Measurements from ENCODE around the gene DNAAF2. TPM values are rescaled to one million over a fixed set of nuclear protein-coding genes. Genes with fewer than 3 reads are reported as not detected.
"Not testable (repeated sequence)": the region's sequence is repeated elsewhere in the genome, so short reads cannot be mapped to it uniquely, and the experiment has no call there.

The DNAAF2 gene, protein sequence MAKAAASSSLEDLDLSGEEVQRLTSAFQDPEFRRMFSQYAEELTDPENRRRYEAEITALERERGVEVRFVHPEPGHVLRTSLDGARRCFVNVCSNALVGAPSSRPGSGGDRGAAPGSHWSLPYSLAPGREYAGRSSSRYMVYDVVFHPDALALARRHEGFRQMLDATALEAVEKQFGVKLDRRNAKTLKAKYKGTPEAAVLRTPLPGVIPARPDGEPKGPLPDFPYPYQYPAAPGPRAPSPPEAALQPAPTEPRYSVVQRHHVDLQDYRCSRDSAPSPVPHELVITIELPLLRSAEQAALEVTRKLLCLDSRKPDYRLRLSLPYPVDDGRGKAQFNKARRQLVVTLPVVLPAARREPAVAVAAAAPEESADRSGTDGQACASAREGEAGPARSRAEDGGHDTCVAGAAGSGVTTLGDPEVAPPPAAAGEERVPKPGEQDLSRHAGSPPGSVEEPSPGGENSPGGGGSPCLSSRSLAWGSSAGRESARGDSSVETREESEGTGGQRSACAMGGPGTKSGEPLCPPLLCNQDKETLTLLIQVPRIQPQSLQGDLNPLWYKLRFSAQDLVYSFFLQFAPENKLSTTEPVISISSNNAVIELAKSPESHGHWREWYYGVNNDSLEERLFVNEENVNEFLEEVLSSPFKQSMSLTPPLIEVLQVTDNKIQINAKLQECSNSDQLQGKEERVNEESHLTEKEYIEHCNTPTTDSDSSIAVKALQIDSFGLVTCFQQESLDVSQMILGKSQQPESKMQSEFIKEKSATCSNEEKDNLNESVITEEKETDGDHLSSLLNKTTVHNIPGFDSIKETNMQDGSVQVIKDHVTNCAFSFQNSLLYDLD
- 10 to 100 TPM; 16.2 to 20.0 (median 18.1) TPM for polyA plus RNA-seq (ENCODE audit: insufficient read length in 4 of 4)

- DNase-seq (ENCODE audit: low read depth in 4 of 4, low spot score in 3 of 4), result peak; percentile 67 to 80 (median 72)
These were observed at the start of gene DNAAF2 for GRCh38 chr14:49634547-49635334. TSS of gene DNAAF2 (minus strand) at chr14:49635244. CDS start at chr14:49635149, 95 bp downstream.

DNA sequence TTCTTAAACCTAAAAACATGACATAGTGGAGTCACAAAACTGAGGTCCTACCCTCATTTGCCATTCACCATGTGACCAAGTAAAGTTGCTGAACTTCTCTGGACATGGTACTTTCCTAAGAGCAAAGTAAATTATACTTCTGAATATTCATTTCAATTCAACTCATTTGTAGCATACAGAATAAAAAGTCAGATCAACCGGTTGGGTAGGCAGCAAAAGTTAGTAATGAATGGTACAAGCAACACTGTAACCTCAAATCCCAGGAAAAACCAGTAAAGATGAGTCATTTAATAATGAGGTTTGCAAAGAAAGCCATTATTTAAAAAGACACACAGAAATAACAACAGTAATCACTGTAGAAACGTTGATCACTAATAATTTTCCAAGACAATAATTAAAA, 44.2 kb upstream of the DNAAF2 start:
- no peak for DNase-seq (ENCODE audit: low read depth in 4 of 4, low spot score in 3 of 4)

DNA sequence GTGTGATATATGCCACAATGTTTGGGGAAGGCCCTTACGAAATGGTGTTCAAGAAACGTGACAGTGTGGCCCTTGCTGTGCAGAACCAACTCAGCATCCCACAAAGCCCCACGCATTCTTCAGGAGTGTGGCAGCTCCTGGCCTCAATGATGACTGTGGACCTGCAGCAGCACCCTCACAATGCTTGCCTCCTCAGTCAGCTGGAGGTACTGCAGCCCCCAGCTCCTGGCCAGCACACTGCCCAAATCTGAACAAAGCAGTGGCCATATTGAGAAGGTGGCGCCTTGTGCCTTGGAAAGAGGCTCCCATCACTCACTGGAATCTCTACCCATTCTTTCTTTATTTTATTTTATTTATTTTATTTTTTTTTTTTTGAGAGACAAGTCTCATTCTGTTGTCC, 42.6 kb upstream of the DNAAF2 start:
- no peak for DNase-seq (ENCODE audit: low read depth in 4 of 4, low spot score in 3 of 4)

DNA sequence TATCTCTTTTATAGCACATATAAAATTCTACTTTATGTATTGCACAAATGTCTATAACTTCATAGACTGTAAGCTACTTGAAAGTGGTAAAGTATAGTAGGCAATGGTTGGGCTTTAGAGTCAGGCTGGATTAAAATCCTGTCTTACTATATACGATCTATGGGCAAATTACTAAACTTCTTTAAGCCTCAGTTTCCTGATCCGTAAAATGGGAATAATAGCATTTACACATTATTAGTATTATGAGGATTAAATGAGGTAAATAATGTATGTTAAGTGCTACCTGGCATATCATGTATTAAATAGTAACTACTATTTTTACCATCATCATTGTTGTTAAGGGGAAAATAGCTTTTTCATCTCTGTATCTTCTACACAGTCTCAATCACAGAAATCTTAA, 38.5 kb upstream of the DNAAF2 start:
- no peak for DNase-seq (ENCODE audit: low read depth in 4 of 4, low spot score in 3 of 4)

DNA sequence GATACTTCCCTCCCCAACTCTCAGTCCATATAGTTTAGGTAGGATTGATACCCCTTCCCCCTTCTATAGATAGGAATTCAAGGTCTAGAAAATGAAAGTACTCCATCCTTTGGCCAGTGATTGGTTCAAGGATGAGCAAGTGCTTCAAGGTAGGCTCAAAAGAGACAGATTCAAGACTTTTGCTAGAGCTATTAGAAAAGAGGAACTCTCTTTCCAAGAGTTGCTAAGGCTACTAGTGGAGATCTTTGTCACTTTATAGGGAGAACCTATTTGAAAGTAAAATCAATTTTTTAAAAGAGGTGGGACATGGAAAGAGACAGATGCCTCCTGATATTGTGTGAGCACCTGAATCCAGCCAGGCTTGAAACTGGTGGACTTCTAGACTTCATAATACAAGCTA, 35.4 kb upstream of the DNAAF2 start:
- no peak for DNase-seq (ENCODE audit: low read depth in 4 of 4, low spot score in 3 of 4)

GRCh38 chr14:49659526-49660455, 24.7 kb upstream of the DNAAF2 start:
- no peak for DNase-seq (ENCODE audit: low read depth in 4 of 4, low spot score in 3 of 4)

- DNase-seq (ENCODE audit: low read depth in 4 of 4, low spot score in 3 of 4), result not testable (repeated sequence)
These were observed 22.5 kb upstream of the DNAAF2 start for GRCh38 chr14:49657500-49657899.

DNA sequence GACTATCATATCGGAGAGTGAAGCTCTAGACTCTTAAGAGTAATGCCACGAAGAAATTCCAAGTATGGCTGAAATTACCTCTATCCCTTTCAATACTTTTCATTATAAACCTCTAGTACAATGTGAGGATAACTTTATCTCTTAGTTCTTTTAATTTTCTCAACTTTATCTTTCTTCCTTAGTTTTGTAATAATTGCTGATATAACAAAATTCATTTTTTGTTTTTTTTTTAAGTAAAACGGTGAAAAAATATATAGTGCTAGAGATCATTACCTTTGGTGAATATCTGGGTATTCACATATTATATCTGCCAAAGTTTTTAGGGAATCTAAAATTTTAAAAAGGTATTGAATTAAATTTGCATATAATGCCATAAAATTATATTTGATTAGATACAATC, 19.5 kb upstream of the DNAAF2 start:
- DNase-seq (ENCODE audit: low read depth in 4 of 4, low spot score in 3 of 4), result no peak

GRCh38 chr14:49653508-49653907, 18.5 kb upstream of the DNAAF2 start:
- DNase-seq (ENCODE audit: low read depth in 4 of 4, low spot score in 3 of 4), result no peak

DNA sequence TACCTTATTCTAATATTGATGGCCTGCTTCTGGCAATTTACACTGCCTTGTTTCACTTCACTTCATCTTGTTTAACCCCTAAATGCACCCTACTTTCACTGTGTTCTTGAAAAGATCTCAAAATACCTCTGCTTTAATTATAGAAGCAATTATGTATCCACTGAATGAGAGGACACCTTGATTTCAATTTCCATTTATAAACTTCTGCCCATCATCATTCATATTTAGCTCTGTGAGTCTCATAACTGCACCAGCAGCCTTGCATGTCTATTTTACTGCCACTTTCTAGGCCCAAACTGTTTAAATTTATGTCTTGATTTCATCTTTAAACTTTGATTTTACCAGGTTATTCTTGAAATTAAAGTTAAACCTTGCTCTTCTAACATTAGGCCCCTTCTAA, 7.1 kb upstream of the DNAAF2 start:
- no peak for DNase-seq (ENCODE audit: low read depth in 4 of 4, low spot score in 3 of 4)

DNA sequence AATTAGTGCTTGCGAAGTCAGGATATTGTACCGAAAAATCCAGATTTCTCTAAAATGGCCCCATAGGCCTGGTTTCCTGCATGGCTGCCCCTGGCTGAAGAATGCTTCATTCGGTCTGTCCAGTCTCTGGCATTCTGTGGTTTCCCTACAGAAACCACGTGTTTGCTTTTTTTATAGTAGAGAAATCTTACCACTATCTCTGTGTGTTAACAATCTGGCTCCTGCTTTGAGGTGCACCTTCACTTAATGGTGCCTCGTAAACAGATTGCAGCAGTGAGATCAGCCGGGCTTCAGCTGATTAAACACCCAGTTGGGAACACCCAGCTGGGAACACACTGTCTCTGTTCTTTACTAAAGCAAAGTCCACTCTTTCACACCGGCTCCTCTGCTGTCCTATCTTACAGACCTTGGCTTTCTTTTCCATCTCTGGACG, 6.7 kb upstream of the DNAAF2 start:
- no peak for DNase-seq (ENCODE audit: low read depth in 4 of 4, low spot score in 3 of 4)

- DNase-seq (ENCODE audit: low read depth in 4 of 4, low spot score in 3 of 4), result no peak
These were observed 5.7 kb upstream of the DNAAF2 start for GRCh38 chr14:49640540-49641417.

DNA sequence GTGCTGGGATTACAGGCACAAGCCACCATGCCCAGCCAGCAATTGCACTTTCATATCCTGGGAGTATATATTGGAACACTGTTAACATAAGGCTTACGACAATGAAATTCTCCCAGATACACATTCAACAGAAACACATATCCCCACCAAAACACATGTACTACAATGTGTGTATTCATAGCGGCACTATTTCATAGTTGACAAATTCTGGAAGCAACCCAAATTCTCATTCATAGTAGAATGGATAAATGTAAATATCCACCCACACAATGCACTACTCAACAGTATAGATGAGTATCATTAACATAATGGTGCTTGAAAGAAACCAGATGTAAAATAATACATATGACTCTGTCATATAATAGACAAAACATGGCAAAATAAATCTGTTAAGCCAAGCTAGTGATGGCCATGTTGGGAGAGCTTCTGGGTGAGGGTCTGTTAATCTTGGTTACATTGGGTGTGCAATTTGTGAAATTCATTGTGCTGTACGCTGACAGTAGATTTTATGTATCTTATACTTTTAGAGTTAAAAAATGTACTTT, 2.6 kb upstream of the DNAAF2 start:
- DNase-seq (ENCODE audit: low read depth in 4 of 4, low spot score in 3 of 4), result no peak

DNA sequence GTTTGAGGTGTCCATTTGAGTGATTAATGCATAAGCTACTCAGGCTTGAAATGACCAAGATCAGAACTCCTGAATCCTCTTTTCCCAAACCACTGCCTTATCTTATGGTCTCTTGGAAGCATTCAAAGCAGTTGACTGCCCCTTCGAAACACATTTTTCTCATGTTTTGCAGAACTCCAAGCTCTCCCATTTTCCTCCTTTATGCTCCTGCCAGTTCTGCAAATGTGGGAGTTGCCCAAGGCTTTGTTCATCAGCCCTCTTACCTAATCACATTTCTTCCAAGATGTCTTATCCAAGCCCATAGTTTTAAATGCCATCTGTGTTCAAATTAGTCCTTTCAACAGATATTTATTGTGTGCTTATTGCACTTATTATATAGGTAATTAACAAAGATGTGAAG, 1.8 kb upstream of the DNAAF2 start:
- DNase-seq (ENCODE audit: low read depth in 4 of 4, low spot score in 3 of 4), result no peak

GRCh38 chr14:49633640-49634546, 1.2 kb downstream of the DNAAF2 start:
- peak; percentile 91 to 93 (median 92) for DNase-seq (ENCODE audit: low read depth in 4 of 4, low spot score in 3 of 4)

DNA sequence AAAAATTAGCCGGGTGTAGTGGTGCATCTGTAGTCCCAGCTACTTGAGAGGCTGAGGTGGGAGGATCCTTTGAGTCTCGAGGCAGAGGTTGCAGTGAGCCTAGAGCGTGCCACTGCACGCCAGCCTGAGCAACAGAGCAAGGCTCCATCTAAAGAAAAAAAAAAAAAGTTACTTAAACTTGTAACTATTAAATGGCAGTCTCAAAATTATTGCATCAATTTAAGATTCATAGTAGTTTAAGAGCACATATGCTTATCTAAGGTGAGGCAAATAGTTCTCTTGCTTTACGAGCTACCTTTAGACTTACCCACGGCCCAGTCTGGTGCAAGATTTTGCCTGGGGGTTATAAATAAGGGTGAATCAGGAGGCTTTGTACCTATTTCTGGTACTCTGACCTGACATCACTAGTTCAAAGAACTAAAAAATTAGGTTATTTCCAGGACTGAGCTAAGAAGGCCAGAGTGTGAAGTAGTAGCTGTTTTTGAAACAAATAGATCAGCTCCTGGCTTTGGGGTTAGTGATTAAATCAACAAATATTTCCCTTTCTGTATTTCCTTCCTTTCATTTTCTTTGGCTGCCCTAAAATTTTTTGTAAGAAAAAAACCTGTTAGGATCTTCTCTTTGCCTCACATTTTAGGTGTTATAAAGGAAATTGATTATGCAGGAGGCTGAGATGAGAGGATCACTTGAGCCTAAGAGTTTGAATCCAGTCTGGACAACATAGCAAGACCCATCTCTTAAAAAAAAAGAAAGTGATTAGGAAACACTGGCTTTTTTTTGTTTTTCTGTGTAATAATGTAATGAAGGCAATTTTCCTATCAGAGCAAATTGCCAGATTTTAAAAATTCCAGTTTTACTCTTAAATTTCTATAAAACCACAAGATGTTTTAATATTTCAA, 10.9 kb downstream of the DNAAF2 start:
- no peak for DNase-seq (ENCODE audit: low read depth in 4 of 4, low spot score in 3 of 4)

Data from left renal pelvis (tissue), 4 donors.